Activated T-cell treated with anti-CD3 and anti-CD28 coated beads, Interleukin-2, amount 50 U/mL, for 24 hours (primary cell): ENCODE results near the gene BCR.

ENCODE experiments used
- DNase-seq: peaks from one replicate; pipeline ENCODE4 v3.0.0-alpha.2; 2020
- H3K27ac Mint-ChIP-seq: 2 replicates; pipeline ENCODE4 v1.8.0; 2020; ENCODE audit warnings: mild to moderate bottlenecking, mixed read lengths
- H3K27me3 Mint-ChIP-seq: 2 replicates; pipeline ENCODE4 v1.8.0; 2020; ENCODE audit warnings: mixed read lengths
- H3K36me3 Mint-ChIP-seq: 2 replicates; pipeline ENCODE4 v1.8.0; 2020; ENCODE audit warnings: low read depth, mixed read lengths
- H3K4me1 Mint-ChIP-seq: 2 replicates; pipeline ENCODE4 v1.8.0; 2020; ENCODE audit warnings: low read depth, mixed read lengths
- H3K4me3 Mint-ChIP-seq: 2 replicates; pipeline ENCODE4 v1.8.0; 2020; ENCODE audit warnings: mild to moderate bottlenecking, moderate library complexity, mixed read lengths
- H3K9me3 Mint-ChIP-seq: 2 replicates; pipeline ENCODE4 v1.8.0; 2020; ENCODE audit warnings: mixed read lengths

BCR gene

DNA sequence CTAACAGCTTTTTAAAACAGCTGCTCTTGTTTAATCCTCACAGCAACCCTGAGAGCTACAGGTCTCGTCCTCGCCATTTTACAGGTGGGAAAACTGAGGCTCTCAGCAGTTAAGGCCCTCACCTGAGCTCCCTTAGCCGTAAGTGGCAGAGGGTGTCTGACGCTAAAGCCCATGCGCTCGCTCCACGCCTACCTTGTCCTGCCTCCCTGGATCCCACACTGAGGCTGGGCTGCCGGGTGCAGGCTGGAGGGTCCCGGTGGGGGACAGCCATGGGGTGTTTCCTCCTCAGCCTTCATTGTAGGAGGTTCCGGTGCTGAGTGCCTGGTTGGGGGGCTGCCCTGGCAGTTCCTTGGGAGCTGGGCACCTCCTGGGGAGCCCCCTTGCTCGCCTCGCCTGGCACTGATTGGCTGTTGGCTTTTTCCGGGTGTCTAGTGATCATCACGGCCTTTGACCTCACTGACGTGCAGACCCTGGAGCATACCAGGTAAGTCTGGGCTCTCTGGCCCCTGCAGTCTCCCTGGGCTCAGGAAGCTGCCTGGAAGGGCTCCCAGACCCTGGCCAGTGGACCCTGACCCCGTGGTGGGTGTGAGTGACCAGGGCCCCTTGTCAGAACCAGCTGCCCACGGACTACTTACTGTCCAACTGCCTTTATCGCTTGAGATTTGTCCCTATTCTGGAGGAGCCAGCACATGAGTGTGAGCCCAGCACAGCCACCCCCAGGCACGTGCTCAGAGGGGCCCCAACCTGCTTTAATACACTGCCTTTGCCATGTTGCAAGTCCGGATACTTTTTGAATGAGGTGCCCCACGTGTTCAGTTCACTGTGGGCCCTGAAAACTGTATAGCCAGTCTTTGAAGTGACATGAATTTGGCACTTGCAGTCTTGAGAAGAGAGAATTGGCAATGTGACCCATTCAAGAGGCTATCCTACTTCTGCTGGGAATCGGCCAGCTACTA is 22.5 kb upstream of the BCR start:
- H3K9me3 Mint-ChIP-seq = no peaks in the 10 kb centered on the region
- H3K27ac Mint-ChIP-seq = no peak overlapping the region
- no peaks in the 10 kb centered on the region for H3K36me3 Mint-ChIP-seq

DNA sequence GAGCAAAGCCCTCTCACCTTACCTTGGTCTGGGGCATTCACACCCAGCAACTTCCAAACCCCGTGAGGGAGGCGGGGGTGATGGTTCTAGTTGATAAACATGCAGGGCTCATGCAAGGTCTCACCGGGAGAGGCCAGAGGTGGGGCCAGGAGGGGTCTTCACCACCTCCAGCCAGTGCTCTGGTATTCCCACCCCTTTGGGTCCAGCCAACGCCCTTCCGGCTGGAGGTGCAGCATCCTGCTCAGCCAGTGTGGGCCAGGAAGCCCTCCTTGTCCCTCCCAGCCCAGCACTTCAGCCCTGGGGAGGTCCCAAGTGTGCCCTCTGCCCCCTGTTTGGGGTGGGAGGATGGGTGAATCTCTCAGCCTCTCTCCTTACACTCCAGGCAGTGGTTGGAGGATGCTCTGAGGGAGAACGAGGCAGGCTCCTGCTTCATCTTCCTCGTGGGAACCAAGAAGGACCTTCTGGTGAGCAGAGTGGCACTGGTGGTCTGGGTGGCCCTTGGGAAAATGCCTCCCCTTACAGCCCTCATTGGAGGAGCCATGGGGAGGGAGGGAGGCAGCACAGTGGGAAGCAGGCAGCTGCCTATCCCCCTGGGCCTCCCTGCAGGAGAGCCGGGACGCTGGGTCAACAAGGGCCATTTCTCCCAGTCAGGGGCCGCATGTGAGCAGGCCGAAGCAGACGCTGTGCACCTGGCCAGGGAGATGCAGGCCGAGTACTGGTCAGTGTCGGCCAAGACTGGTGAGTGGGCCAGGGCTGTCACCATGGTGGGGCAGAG is 21.6 kb upstream of the BCR start:
- Mint-ChIP-seq H3K36me3 (no peaks in the 10 kb centered on the region), H3K9me3 (no peaks in the 10 kb centered on the region), H3K27me3 (no peaks in the 10 kb centered on the region), H3K4me1 (no peaks in the 10 kb centered on the region), H3K4me3 (no peak overlapping the region), H3K27ac (no peak overlapping the region)
- DNase-seq = no peak

More for the DNA sequence above, 22.5 kb upstream of the BCR start:
- no peak for DNase-seq
- Mint-ChIP-seq H3K4me1 (peaks cover 7% of the 10 kb centered on the region), H3K4me3 (no peak overlapping the region), H3K27me3 (no peaks in the 10 kb centered on the region)

DNA sequence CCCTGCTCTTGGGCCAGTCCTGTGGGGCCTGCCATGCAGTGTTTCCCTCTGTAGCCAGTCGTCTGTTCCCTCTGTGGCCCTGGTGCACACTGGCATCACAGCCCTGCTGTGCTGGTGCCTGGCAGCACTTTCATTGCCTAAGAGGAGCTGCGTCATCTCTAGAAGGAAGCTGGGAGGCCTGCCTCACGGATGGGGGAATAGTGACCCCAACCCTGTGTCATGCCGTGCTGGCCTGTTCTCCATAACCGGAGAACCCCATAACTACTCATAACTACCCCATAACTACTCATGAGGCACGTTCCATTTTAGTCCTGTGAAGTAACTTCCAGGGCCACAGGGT is 21.0 kb upstream of the BCR start:
- Mint-ChIP-seq H3K9me3 (no peaks in the 10 kb centered on the region), H3K4me1 (no peaks in the 10 kb centered on the region), H3K36me3 (no peaks in the 10 kb centered on the region), H3K27me3 (no peaks in the 10 kb centered on the region), H3K4me3 (no peak overlapping the region), H3K27ac (no peak overlapping the region)
- DNase-seq = no peak

DNA sequence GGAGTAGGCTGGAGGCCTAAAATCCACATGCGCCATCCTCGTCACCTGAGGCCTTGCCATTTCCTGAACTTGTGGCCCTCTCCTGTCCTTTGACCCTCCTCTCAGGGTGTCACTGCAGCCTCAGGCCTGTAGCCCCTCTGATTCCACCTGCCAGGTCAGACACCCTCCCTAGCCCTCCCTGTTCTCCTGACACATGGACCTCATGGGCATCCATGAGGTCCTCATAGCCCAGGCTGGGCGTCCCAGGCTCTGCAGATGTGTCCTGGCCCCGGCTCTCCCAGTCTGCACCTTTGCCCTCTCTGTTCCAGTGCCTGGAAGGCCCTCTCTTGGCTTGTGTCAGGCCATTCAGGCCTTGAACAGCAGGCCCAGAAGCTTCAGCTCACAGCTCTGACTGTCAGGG is 19.3 kb upstream of the BCR start:
- H3K9me3 Mint-ChIP-seq = no peaks in the 10 kb centered on the region
- H3K36me3 Mint-ChIP-seq = no peaks in the 10 kb centered on the region
- H3K27me3 Mint-ChIP-seq = no peaks in the 10 kb centered on the region
- H3K4me3 Mint-ChIP-seq = no peak overlapping the region
- no peak overlapping the region for H3K27ac Mint-ChIP-seq
- no peak for DNase-seq
- no peaks in the 10 kb centered on the region for H3K4me1 Mint-ChIP-seq

DNA sequence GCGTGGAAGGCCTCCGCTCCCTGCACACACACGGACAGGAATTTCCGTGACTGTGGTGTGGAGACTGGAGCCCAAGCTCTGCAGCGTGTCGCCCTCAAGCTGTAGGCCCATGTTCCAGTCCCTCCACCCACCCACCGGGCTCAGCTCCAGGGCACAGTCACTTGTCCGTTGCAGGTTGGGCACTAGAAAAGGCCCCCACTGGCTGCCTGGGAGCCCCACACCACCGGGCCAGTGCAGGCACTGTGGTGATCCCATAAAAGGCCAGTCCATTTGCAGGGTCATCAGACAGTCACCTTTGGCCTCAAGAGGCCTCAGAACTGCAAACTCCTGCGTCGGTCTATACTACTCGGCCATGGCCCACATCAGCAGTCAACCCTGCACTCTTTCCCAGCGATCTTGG is 18.7 kb upstream of the BCR start:
- Mint-ChIP-seq H3K27me3 (no peaks in the 10 kb centered on the region), H3K4me1 (no peaks in the 10 kb centered on the region), H3K36me3 (no peaks in the 10 kb centered on the region), H3K9me3 (no peaks in the 10 kb centered on the region), H3K4me3 (no peak overlapping the region), H3K27ac (no peak overlapping the region)
- no peak for DNase-seq

DNA sequence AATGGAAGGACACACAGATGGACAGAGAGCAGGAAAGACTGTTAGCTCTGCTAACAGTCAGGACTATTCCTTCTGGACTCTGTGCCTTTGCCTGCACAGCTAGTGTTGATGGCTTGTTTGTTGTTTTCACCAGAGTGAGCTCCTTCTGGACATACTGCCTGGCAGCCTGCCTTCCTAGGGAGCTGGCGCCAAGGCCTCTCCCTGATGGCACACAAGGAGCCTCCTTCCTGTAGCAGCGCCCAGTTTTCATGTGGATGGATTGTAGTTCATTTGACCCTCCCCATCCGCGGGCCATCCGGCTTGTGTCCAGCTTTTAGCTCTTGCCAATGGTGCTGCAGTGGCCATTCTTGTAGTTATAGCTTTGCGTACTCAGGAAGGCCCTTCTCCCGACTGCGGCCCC is 16.6 kb upstream of the BCR start:
- no peaks in the 10 kb centered on the region for H3K27me3 Mint-ChIP-seq
- no peak overlapping the region for H3K27ac Mint-ChIP-seq
- DNase-seq = no peak
- H3K9me3 Mint-ChIP-seq = no peaks in the 10 kb centered on the region
- H3K4me3 Mint-ChIP-seq = no peak overlapping the region
- H3K4me1 Mint-ChIP-seq = no peaks in the 10 kb centered on the region
- H3K36me3 Mint-ChIP-seq = no peaks in the 10 kb centered on the region

DNA sequence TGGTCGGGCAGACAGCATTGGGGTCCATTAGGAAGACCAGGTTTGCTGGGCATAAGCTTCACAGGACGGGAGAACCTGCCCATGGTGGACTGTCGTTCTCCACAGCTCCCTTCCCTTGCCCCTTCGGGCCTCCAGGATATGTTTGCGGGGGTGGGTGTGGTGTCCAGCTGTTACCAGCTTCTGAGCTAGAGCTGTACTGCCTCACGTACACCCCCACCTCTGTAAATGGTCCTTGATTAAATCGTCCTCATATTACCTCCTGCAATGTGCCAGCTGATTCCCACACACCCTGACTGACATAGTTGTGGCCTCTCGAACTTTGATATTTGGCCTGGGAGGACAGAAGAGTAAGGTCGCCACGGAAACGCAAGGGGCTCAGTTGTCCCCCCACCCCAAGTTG is 16.2 kb upstream of the BCR start:
- H3K27me3 Mint-ChIP-seq = no peaks in the 10 kb centered on the region
- H3K9me3 Mint-ChIP-seq = no peaks in the 10 kb centered on the region
- no peak for DNase-seq
- H3K4me1 Mint-ChIP-seq = no peaks in the 10 kb centered on the region
- H3K36me3 Mint-ChIP-seq = no peaks in the 10 kb centered on the region
- H3K27ac Mint-ChIP-seq = no peak overlapping the region
- no peak overlapping the region for H3K4me3 Mint-ChIP-seq

DNA sequence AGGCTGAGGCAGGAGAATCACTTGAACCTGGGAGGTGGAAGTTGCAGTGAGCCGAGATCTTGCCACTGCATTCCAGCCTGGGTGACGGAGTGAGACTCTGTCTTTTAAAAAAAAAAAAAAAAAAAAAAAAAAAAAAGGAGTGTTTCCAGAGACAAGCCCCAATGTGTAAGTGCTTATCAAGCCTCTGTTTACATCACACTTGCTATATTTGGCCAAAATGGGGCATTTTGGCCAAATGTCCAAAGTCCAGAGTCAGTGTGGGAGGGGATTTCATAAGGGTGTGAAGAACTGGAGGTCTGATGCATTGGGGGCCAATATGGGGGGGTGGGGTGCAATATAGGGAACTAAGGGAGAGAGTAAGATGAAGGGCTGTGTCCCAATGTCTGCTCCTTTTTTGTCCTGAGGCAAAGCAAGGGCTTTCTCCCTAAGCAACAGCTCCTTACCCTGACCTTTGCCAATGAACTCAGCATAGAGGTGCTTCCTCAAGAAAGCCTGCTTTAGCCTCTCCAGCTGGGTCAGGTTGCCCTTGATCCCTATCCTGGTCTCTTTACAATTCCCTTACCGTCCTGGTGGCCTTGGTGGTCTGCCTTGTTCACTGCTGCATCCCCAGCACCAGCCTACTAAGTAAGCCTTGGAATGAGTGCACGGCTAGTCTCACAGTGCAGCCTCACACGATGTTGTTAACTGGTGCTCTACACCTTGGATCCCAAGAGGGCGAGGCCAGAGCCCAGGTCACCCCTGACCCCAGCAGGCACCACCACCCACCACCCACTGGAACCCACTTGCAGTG is 14.1 kb upstream of the BCR start:
- Mint-ChIP-seq H3K36me3 (no peaks in the 10 kb centered on the region), H3K4me3 (no peak overlapping the region), H3K4me1 (no peaks in the 10 kb centered on the region), H3K27ac (no peak overlapping the region), H3K27me3 (no peaks in the 10 kb centered on the region), H3K9me3 (no peaks in the 10 kb centered on the region)
- DNase-seq = no peak

DNA sequence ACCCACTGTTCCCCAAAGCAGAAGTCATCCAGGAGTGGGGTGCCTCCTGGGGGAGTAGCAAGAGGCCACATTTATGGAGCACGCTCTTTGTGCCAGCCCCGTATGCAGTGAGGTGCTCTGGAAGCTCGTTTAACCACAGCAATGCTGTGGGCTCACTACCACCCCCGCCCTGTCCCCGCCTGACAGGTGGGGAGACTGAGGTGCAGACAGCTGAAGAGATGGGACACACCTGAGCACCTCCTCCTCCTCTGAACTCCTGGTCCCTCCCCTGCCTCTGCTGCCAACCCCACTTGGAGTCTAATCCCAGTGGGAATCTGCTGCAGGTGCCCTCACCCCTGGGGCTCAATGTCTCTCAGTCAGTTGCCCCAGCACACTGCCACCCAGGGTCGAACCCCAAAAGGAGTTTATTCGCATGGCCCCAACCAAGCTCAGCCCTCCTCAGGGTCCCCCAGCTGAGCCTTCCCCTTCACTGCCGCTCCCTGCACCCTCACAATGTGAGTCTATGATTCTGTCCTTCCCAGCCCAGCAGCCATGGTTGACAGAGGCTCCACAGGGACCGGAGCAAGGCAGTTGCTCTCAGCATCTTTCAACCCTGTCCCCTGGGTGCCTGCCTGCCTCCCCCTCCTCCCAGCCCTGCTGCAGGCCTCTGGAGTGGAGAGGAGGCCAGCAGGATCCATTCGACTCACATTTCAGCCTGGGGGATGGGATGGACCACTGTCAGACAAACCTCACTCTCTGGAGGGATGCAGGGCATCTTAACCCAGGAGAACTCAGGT is 13.3 kb upstream of the BCR start:
- no peaks in the 10 kb centered on the region for H3K4me1 Mint-ChIP-seq
- H3K27me3 Mint-ChIP-seq = no peaks in the 10 kb centered on the region

DNA sequence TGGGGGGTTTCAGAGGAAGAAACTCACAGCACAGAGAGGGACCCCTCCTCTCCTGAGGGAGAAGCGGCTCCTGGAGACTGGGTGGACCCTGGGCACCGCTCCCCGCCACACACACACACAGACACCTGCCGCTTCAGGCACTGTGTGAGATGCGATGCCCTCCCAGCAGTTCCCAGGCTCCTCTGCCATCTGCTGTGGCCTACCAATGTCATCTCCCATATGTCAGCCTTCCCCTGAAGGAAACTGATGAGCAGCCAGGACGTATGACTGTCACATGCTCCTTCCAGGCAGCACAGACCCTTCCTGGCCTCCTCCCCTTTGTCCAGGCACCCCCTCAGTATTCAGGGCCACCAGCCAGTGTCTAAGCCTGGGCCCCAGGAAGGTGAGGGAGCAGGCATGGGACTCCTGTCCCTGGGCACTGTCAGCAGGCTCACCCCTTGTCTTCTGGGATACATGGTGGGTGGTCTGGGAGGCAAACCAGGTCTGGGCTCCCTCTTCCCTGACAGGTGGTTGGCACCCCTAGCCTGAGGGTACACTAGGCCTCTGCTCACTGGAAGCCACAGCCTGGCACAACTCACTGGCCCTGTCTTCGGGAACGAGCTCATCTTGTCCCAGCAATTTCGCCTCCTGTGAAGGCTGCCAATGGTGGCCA is 11.8 kb upstream of the BCR start:
- no peak for DNase-seq
- Mint-ChIP-seq H3K9me3 (no peaks in the 10 kb centered on the region), H3K4me3 (no peak overlapping the region), H3K27me3 (no peaks in the 10 kb centered on the region), H3K27ac (no peak overlapping the region), H3K36me3 (no peaks in the 10 kb centered on the region), H3K4me1 (no peaks in the 10 kb centered on the region)

More for the DNA sequence above, 13.3 kb upstream of the BCR start:
- Mint-ChIP-seq H3K36me3 (no peaks in the 10 kb centered on the region), H3K4me3 (no peak overlapping the region), H3K27ac (no peak overlapping the region), H3K9me3 (no peaks in the 10 kb centered on the region)
- no peak for DNase-seq

DNA sequence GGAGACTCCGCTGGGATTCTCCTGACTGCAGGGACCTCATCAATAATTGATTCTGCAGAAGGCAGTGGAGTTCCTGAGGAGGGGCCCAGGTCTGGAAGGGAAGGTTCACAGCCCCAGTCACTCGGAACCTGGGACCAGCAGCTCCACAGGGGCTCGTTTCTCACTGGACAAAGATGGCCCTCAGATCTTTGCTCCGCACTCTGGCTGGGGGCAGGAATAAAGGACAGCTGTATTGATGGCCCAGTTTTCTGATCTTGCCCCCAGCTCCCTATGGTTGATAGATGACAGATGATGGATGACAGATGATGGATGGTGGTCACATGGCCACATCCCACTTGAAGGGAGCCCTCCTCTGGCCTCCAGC is 11.3 kb upstream of the BCR start:
- no peak overlapping the region for H3K4me3 Mint-ChIP-seq
- no peak for DNase-seq
- no peak overlapping the region for H3K27ac Mint-ChIP-seq
- H3K36me3 Mint-ChIP-seq = no peaks in the 10 kb centered on the region
- H3K27me3 Mint-ChIP-seq = no peaks in the 10 kb centered on the region
- H3K9me3 Mint-ChIP-seq = no peaks in the 10 kb centered on the region
- peaks cover 2% of the 10 kb centered on the region for H3K4me1 Mint-ChIP-seq

DNA sequence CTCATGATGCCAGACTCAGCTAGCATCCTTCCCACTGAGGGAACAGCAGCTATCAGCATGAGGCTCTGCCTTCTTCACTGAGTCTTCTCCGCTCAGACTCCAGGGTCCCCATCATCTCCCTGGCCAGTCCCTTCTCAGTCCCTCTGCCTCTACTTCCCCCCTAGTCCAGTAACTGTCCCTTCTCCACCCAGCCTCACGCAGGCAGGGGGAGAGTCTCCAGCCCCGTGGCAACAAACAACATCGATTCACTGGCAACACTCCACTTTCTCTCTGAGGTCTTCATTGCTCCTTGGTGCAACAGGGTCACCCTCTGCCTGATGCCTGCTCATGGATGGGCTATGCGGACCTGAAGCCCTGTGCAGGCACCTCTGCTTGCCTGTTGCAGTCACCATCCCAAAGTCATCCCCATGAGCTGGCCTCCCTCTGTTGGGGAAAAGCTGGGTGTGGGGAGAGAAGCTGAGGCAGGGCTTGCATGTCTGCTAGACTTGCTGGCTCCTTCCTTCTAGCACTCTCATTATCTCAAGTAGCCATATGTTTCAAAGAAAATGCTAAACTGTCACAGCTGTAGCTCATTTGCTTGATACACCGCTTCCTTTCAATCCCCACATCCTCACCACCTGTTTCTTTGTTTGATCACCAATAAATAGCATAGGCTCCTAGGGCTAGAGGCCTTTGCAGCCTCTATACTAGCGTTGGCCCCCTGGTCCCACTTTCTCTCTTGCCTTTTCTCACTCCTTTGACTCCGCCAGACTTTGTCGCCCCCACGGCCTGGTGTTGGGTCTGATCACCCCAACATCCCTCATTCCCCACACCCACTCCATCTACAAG is 4.3 kb upstream of the BCR start:
- Mint-ChIP-seq H3K27me3 (no peaks in the 10 kb centered on the region), H3K36me3 (no peaks in the 10 kb centered on the region), H3K27ac (no peak overlapping the region), H3K4me3 (no peak overlapping the region), H3K4me1 (peaks cover 33% of the 10 kb centered on the region), H3K9me3 (no peaks in the 10 kb centered on the region)
- DNase-seq = no peak

DNA sequence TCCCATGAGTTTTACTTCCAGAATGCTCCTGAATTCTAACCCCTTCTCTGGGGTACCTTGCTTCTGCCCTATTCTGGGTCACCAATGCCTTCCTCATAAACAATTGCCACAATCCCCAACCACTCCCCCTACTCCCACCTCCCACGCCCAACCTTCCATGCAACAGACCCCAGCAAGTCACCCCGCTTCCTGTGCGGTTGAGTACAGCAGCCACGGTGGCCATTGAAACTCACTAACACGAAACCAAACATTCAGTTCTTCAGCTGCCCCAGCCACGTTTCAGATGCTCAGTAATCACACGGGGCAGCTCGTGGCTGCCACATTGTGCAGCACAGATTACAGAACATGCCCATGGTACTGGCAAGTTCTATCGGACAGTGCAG is 3.7 kb upstream of the BCR start:
- peaks cover 1% of the 10 kb centered on the region for H3K36me3 Mint-ChIP-seq
- no peaks in the 10 kb centered on the region for H3K9me3 Mint-ChIP-seq
- no peak for DNase-seq
- H3K4me1 Mint-ChIP-seq = peaks cover 33% of the 10 kb centered on the region
- H3K27me3 Mint-ChIP-seq = no peaks in the 10 kb centered on the region
- H3K27ac Mint-ChIP-seq = no peak overlapping the region
- H3K4me3 Mint-ChIP-seq = no peak overlapping the region
